GM12892 (cell line): ENCODE results near the gene C2orf72.
"Not testable (repeated sequence)": the region's sequence is repeated elsewhere in the genome, so short reads cannot be mapped to it uniquely, and the experiment has no call there.

ENCODE experiments used
- DNase-seq: peaks from one replicate; pipeline ENCODE4 v3.0.0; 2011; ENCODE audit not compliant: insufficient read length
- FAIRE-seq: peaks from 2 replicates; lab custom pipeline; 2011; peaks lifted over from hg19 to GRCh38; lab: Jason Lieb, UNC
- POLR2A ChIP-seq: IDR thresholded peaks from 2 replicates; pipeline ENCODE4 v1.6.1; 2011; ENCODE audit warnings: low read depth, low read length, control low read depth
- POLR2AphosphoS5 ChIP-seq: IDR thresholded peaks from 2 replicates; pipeline ENCODE4 v1.6.1; 2011; ENCODE audit warnings: low read depth, low read length, control low read depth
- TAF1 ChIP-seq: IDR thresholded peaks from 2 replicates; pipeline ENCODE4 v1.6.1; 2011; ENCODE audit warnings: low read depth, mild to moderate bottlenecking, control low read depth, low read length, borderline replicate concordance

Gene C2orf72

GRCh38 chr2:231058761-231059550, 21.6 kb downstream of the C2orf72 start:
- TF ChIP-seq POLR2A (no peak), TAF1 (no peak), POLR2AphosphoS5 (no peak)
- DNase-seq = no peak
- FAIRE-seq = no peak

DNA sequence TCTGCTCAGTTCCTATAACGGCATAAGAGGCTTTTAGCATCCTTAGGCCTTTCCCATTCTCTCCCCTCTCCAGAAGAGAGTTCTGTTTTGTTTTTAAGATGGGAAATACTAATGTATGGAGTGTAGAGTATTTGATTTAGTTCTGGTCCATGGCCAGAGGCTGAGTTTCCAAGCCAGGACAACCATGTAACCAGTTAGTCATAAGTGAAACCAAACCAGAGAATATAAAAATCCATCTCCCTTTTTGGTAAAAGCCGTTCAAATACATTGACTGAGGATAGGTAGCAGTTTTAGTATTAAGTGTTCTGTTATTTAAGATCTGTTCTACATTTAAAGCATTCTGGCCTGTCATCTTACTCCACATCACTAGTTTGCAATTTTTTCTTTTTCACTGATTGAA, 22.4 kb downstream of the C2orf72 start:
- no peak for DNase-seq
- TF ChIP-seq TAF1 = no peak
- TF ChIP-seq POLR2AphosphoS5 = no peak
- TF ChIP-seq POLR2A = no peak
- peak; percentile 33 for FAIRE-seq

- TF ChIP-seq POLR2A (no peak), POLR2AphosphoS5 (no peak), TAF1 (no peak)
- DNase-seq (no peak), FAIRE-seq (no peak)
Measured at GRCh38 chr2:231062776-231063175, 25.5 kb downstream of the C2orf72 start.

GRCh38 chr2:231063347-231063746, 26.0 kb downstream of the C2orf72 start:
- DNase-seq = no peak
- FAIRE-seq = no peak

DNA sequence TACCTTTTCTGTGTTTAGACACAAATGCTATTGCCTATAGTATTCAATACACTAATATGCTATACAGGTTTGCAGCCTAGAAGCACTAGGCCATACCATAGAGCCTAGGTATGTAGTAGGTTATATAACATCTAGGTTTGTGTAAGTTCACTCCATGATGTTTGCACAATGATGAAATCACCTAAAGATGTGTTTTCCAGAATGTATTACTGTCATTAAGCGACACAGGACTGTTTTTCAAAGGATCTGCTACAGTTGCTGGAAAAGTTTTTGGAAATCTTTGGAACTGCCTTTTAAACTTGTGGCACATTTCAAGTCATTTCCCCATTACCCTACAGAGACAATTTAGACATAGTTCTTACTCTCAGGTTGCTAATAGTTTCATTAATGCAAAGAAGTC, 28.6 kb downstream of the C2orf72 start:
- FAIRE-seq (no peak), DNase-seq (no peak)
- TF ChIP-seq POLR2AphosphoS5 (no peak), TAF1 (no peak), POLR2A (no peak)

More at GRCh38 chr2:231063347-231063746, 26.0 kb downstream of the C2orf72 start:
- TF ChIP-seq POLR2A (no peak), POLR2AphosphoS5 (no peak), TAF1 (no peak)

GRCh38 chr2:231067531-231067930, 30.2 kb downstream of the C2orf72 start:
- DNase-seq, FAIRE-seq: not testable (repeated sequence)

GRCh38 chr2:231068525-231069222, 31.4 kb downstream of the C2orf72 start:
- no peak for TF ChIP-seq POLR2AphosphoS5
- no peak for TF ChIP-seq TAF1
- TF ChIP-seq POLR2A = no peak
- DNase-seq (no peak), FAIRE-seq (no peak)

- FAIRE-seq (no peak), DNase-seq (no peak)
- no peak for TF ChIP-seq POLR2AphosphoS5
- no peak for TF ChIP-seq TAF1
- TF ChIP-seq POLR2A = no peak
Measured at GRCh38 chr2:231069379-231070054, 32.2 kb downstream of the C2orf72 start.

DNA sequence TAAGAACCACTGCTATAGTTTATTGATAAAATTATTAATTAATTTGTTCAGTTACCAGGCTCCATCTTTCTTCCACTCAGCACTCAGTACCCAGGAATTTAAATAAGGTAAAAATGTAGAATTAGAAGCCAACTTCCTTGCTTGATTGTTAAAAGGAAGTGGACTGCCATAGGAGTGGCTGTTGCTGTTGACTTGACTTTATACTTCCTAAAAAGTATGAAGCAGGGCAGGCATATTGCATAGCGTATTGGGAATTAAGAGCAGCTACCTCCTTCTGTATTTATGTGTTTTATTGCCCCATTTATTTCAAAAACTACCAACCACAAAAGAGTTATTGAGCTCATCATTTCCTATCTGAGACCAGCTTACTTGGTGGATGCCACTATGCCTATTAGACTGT, 47.2 kb downstream of the C2orf72 start:
- TF ChIP-seq TAF1 = no peak
- TF ChIP-seq POLR2A = no peak
- TF ChIP-seq POLR2AphosphoS5 = no peak
- DNase-seq (no peak), FAIRE-seq (no peak)

DNA sequence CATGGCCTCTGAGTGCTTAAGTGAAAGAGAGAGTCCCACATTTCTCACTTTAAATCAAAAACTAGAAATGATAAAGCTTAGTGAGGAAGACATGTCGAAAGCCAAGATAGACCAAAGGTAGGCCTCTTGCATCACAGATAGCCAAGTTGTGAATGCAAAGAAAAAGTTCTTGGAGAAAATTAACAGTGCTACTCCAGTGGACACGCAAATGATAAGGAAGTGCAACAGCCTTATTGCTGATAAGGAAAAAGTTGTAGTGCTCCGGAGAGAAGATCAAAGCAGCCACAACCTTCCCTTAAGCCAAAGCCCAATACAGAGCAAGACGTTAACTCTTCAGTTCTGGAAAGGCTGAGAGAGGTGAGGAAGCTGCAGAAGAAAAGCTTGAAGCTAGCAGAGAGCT, 51.4 kb downstream of the C2orf72 start:
- no peak for DNase-seq
- no peak for FAIRE-seq
- TF ChIP-seq TAF1 (no peak), POLR2AphosphoS5 (no peak), POLR2A (no peak)

DNA sequence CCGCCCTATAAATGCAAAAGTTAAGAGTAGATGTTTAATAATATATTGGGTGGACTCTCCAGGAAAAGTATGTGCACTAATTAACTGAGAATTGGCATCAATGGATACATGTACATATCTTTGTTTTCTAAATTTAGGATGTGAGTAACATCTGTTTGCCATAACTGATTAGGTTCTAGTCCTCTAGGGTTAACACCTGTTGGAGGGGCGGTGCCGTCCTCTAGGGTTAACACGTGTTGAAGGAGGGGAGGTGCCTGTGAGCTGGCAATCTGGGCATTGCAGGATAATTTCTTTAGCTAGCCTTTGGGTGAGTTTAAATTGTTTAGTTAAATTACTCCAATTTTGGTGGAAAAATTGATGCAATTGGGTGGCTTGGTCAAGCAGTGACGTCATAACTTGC, 56.6 kb downstream of the C2orf72 start:
- no peak for DNase-seq
- no peak for FAIRE-seq
- TF ChIP-seq TAF1 (no peak), POLR2A (no peak), POLR2AphosphoS5 (no peak)

- DNase-seq (no peak), FAIRE-seq (no peak)
- TF ChIP-seq POLR2AphosphoS5 (no peak), TAF1 (no peak), POLR2A (no peak)
Measured at GRCh38 chr2:231094736-231095346, 57.5 kb downstream of the C2orf72 start.
